Measurements from ENCODE around the gene TBC1D14. TPM values are rescaled to one million over a fixed set of nuclear protein-coding genes. Genes with fewer than 3 reads are reported as not detected.
A peak's percentile ranks its signal among the peaks of the same experiment; 100 is the strongest.

The TBC1D14 gene
- total RNA-seq, 4 donors from 2014 or later = 42.6 to 56.9 (median 54.0) TPM

DNA sequence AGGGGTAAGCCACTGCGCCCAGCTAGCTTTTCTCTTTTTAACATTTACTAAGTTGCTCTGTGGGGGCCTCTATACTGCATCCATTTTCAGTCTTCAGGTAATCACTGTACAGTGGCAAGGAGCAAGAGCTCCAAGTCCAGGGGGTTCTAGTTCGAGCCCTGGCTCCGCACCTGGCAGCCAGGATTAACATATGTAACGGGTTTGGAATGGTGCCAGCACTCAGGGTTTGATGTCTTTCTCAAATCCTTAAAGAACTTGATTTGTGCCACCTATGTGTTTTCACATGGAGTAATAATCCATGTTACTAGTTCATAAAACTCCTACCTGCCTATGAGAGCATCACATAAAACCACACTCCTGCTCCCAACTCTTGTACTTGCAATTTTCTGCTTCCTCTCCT lies 153.7 kb downstream of the TBC1D14 start:
- Histone ChIP-seq H3K36me3 (peaks cover 0 to 24% (median 12%) of the 10 kb centered on the region in 4 donors), H3K27me3 (no peaks in the 10 kb centered on the region), H3K27ac (no peak overlapping the region), H3K4me1 (peaks cover 12 to 20% (median 13%) of the 10 kb centered on the region in 4 donors), H3K9me3 (no peaks in the 10 kb centered on the region), H3K4me3 (no peak overlapping the region)
- DNase-seq = no peak
- TF ChIP-seq POLR2AphosphoS5 (IDR thresholded peaks at IDR 0.05) = no peak
- TF ChIP-seq CTCF (IDR thresholded peaks at IDR 0.05) = no peak
- no peak for TF ChIP-seq EP300 (IDR thresholded peaks at IDR 0.05; ENCODE audit: low read depth)
- TF ChIP-seq POLR2A (IDR thresholded peaks at IDR 0.05) = no peak
- in situ Hi-C loops (cut with MboI; ENCODE audit: low pct_ligation_motif_present in 1 of 4, low pct_unique_long_range_greater_than_20kb in 1 of 4, low sequenced_read_pairs in 3 of 4) (loop anchor here in 2 of 4 donors (25.0 kb wide), 3 partner anchors 176 to 351 kb away; partner anchors contain the start of genes BLOC1S4 (in 1 of the 2) and MRFAP1L1 (in 1 of the 2)), intact Hi-C loops (cut with DNase I; ENCODE audit: low total_unique reads) (no loop called here)
- 80 to 89% methylated on average over 4 of the region's 4 CpGs for WGBS, 2 donors (ENCODE audit: low coverage in 1 of 2)

DNA sequence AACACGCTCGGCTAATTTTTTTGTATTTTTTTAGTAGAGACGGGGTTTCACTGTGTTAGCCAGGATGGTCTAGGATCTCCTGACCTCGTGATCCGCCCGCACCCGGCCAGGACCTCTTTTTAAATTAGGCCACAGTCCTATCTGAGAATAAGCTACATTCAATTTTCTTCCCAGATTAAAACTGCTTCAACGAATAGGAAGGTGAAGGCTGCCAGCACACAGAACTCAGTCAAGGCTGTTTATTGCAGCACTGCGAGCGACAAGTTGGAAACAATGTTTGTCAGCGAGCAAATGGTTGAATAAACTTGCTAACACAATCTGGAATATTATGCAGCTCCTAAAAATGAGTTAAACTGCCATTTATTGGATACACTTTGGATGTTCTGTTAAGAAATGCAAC lies 156.4 kb downstream of the TBC1D14 start:
- in situ Hi-C loops (cut with MboI; ENCODE audit: low pct_ligation_motif_present in 1 of 4, low pct_unique_long_range_greater_than_20kb in 1 of 4, low sequenced_read_pairs in 3 of 4) = loop anchor here in 2 of 4 donors (25.0 kb wide), 3 partner anchors 179 to 354 kb away; partner anchors contain the start of genes BLOC1S4 (in 1 of the 2) and MRFAP1L1 (in 1 of the 2)
- DNase-seq = no peak
- peaks cover 0 to 13% (median 6%) of the 10 kb centered on the region in 4 donors for H3K36me3 ChIP-seq
- 88 to 95% methylated on average over 11 of the region's 11 CpGs for WGBS, 2 donors (ENCODE audit: low coverage in 1 of 2)
- H3K4me3 ChIP-seq = peak overlapping the region in 1 of 4 donors; percentile 80
- H3K4me1 ChIP-seq = peaks cover 18 to 32% (median 22%) of the 10 kb centered on the region in 4 donors
- H3K27me3 ChIP-seq = no peaks in the 10 kb centered on the region
- intact Hi-C loops (cut with DNase I; ENCODE audit: low total_unique reads) = loop anchor here (5.0 kb wide), 1 partner anchor 154 kb away; no protein-coding TSS in a partner anchor
- TF ChIP-seq POLR2AphosphoS5 (IDR thresholded peaks at IDR 0.05) = no peak
- no peak for TF ChIP-seq CTCF (IDR thresholded peaks at IDR 0.05)
- TF ChIP-seq EP300 (IDR thresholded peaks at IDR 0.05; ENCODE audit: low read depth) = no peak
- TF ChIP-seq POLR2A (IDR thresholded peaks at IDR 0.05) = no peak
- H3K27ac ChIP-seq = no peak overlapping the region
- H3K9me3 ChIP-seq = no peaks in the 10 kb centered on the region

GRCh38 chr4:7066493-7066892 lies 156.9 kb downstream of the TBC1D14 start:
- WGBS, 2 donors (ENCODE audit: low coverage in 1 of 2) = 63 to 100% methylated on average over 1 to 4 of the region's 4 CpGs
- peak; percentile 5 for DNase-seq

More at GRCh38 chr4:7066493-7066892, 156.9 kb downstream of the TBC1D14 start:
- peak overlapping the region in 2 of 4 donors; percentile 79 to 80 for H3K4me3 ChIP-seq
- H3K27ac ChIP-seq = peak overlapping the region in 2 of 4 donors; percentile 91 to 94
- in situ Hi-C loops (cut with MboI; ENCODE audit: low pct_ligation_motif_present in 1 of 4, low pct_unique_long_range_greater_than_20kb in 1 of 4, low sequenced_read_pairs in 3 of 4) = loop anchor here in 2 of 4 donors (25.0 kb wide), 3 partner anchors 179 to 354 kb away; partner anchors contain the start of genes BLOC1S4 (in 1 of the 2) and MRFAP1L1 (in 1 of the 2)
- intact Hi-C loops (cut with DNase I; ENCODE audit: low total_unique reads) = loop anchor here (5.0 kb wide), 1 partner anchor 154 kb away; no protein-coding TSS in a partner anchor
- peaks cover 18 to 32% (median 22%) of the 10 kb centered on the region in 4 donors for H3K4me1 ChIP-seq
- H3K36me3 ChIP-seq = peaks cover 0 to 8% (median 3%) of the 10 kb centered on the region in 4 donors
- H3K9me3 ChIP-seq = no peaks in the 10 kb centered on the region
- TF ChIP-seq CTCF (IDR thresholded peaks at IDR 0.05) (no peak), POLR2A (IDR thresholded peaks at IDR 0.05) (no peak), POLR2AphosphoS5 (IDR thresholded peaks at IDR 0.05) (no peak), EP300 (IDR thresholded peaks at IDR 0.05; ENCODE audit: low read depth) (no peak)
- H3K27me3 ChIP-seq = no peaks in the 10 kb centered on the region

Measured in transverse colon (tissue), 4 donors.